HepG2 (cell line): ENCODE measurements around the gene COL4A2. TPM values are rescaled to one million over a fixed set of nuclear protein-coding genes. Genes with fewer than 3 reads are reported as not detected.

Source experiments
- ATAC-seq: fragments of 200-7000 bp; cut with Tn5 transposase; 3 replicates; pipeline ENCODE4 v1.9.1; 2020; ENCODE audit warnings: mild to moderate bottlenecking, moderate library complexity
- BruUV-seq: library from RNA; stranded (reverse); fragments of 400-500 nt; replicated peaks from 2 replicates; lab custom pipeline; 2021; lab: Mats Ljungman, UMichigan
- CTCF ChIA-PET: fragments of 300-600 bp; formaldehyde crosslinking; extraction: SDS; loops from one replicate; lab custom pipeline; 2021; ENCODE audit warnings: low total read pairs, inconsistent platforms, low intra/inter-chr PET ratio; lab: Yijun Ruan, JAX
- POLR2A ChIA-PET: fragments of 350-600 bp; sonication (Branson Sonifier 250); formaldehyde crosslinking; loops from one replicate; lab custom pipeline; 2020; ENCODE audit warnings: antibody characterized with exemption, inconsistent platforms; lab: Yijun Ruan, JAX
- DNase-seq: peaks from one replicate; pipeline ENCODE4 v3.0.0-alpha.2; 2015; ENCODE audit warnings: low spot score
- FAIRE-seq: peaks from 3 replicates; lab custom pipeline; 2011; peaks lifted over from hg19 to GRCh38; lab: Jason Lieb, UNC
- H2AFZ ChIP-seq: one replicate; pipeline ENCODE4 v1.6.1; 2011; ENCODE audit warnings: low read length, inconsistent platforms
- H3K27ac ChIP-seq: fragments of 300-600 bp; 3 replicates; pipeline ENCODE4 v1.8.0; 2011; ENCODE audit warnings: mixed run types, mild to moderate bottlenecking, mixed read lengths, low read length, inconsistent platforms; ENCODE audit not compliant: insufficient read depth; ENCODE audit errors: extremely low read length
- H3K27me3 ChIP-seq, 2 experiments: fragments of 200-600 bp in 1 of 2; 2 replicates in 1 of 2; 3 replicates in 1 of 2; pipeline versions ENCODE4 v1.6.0 to v1.8.0; 2011; ENCODE audit warnings: low read length in 2 of 2, mild to moderate bottlenecking in 2 of 2, moderate library complexity in 2 of 2, inconsistent platforms in 1 of 2; ENCODE audit not compliant: insufficient read depth in 2 of 2, control insufficient read depth in 1 of 2
- H3K36me3 ChIP-seq, 2 experiments: fragments of 200-600 bp in 1 of 2; replicated peaks in 1 of 2; 2 replicates in 1 of 2; 3 replicates in 1 of 2; pipeline versions ENCODE4 v1.5.1 to v1.8.0; 2011; ENCODE audit warnings: low read length in 2 of 2, inconsistent platforms in 1 of 2; ENCODE audit not compliant: insufficient read depth in 2 of 2, control insufficient read depth in 1 of 2
- H3K4me1 ChIP-seq: 2 replicates; pipeline ENCODE4 v1.5.1; 2012; ENCODE audit warnings: low read length, inconsistent platforms; ENCODE audit not compliant: insufficient read depth
- H3K4me2 ChIP-seq: 2 replicates; pipeline ENCODE4 v1.6.0; 2011; ENCODE audit warnings: low read depth, low read length, inconsistent platforms
- H3K4me3 ChIP-seq, 3 experiments: fragments of 200-600 bp in 1 of 3; sonication (generic), shearing (Covaris generic) in 1 of 3; replicated peaks in 1 of 3; 2 replicates each; pipeline ENCODE4 v1.5.1; 2011 to 2016; ENCODE audit warnings: low read length in 3 of 3, inconsistent platforms in 2 of 3, low read depth in 2 of 3, mild to moderate bottlenecking in 2 of 3, control low read depth in 1 of 3, mixed read lengths in 1 of 3; ENCODE audit not compliant: insufficient read depth in 1 of 3
- H3K79me2 ChIP-seq: one replicate; pipeline ENCODE4 v1.6.1; 2011; ENCODE audit warnings: low read length, inconsistent platforms; ENCODE audit not compliant: insufficient read depth
- H3K9ac ChIP-seq: 2 replicates; pipeline ENCODE4 v1.6.0; 2011; ENCODE audit warnings: mild to moderate bottlenecking, low read depth, low read length, inconsistent platforms; ENCODE audit not compliant: insufficient read depth
- H3K9me3 ChIP-seq: 2 replicates; pipeline ENCODE4 v1.5.1; 2012; ENCODE audit warnings: mild to moderate bottlenecking, low read length
- H4K20me1 ChIP-seq: 2 replicates; pipeline ENCODE4 v1.6.0; 2011; ENCODE audit warnings: inconsistent platforms, mild to moderate bottlenecking, low read length, moderate library complexity; ENCODE audit not compliant: insufficient read depth
- AHR ChIP-seq: IDR thresholded peaks from 2 replicates; pipeline ENCODE4 v1.6.1; 2018; ENCODE audit warnings: missing genetic modification reagents, missing compliant biosample characterization
- ARID3A ChIP-seq: IDR thresholded peaks from 2 replicates; pipeline ENCODE4 v1.6.1; 2012; ENCODE audit warnings: low read depth, low read length, improper control_type of control experiment
- ATF3 ChIP-seq: sonication (generic); formaldehyde crosslinking; IDR thresholded peaks from 2 replicates; pipeline ENCODE4 v1.4.0; 2020; ENCODE audit warnings: missing genetic modification reagents
- CC2D1A ChIP-seq: sonication (generic); formaldehyde crosslinking; IDR thresholded peaks from 2 replicates; pipeline ENCODE4 v1.8.1; 2023; ENCODE audit warnings: mild to moderate bottlenecking, missing genetic modification reagents
- CHCHD3 ChIP-seq: sonication (generic); formaldehyde crosslinking; IDR thresholded peaks from 2 replicates; pipeline ENCODE4 v1.8.0; 2022; ENCODE audit warnings: mild to moderate bottlenecking, missing genetic modification reagents, moderate library complexity
- JUN ChIP-seq: sonication (generic); formaldehyde crosslinking; IDR thresholded peaks from 2 replicates; pipeline ENCODE4 v1.4.0; 2020; ENCODE audit warnings: mild to moderate bottlenecking, missing genetic modification reagents
- MTA1 ChIP-seq: sonication (generic); formaldehyde crosslinking; IDR thresholded peaks from 2 replicates; pipeline ENCODE4 v1.4.0; 2020; ENCODE audit warnings: missing genetic modification reagents, mild to moderate bottlenecking, borderline replicate concordance
- PRMT3 ChIP-seq: sonication (generic); formaldehyde crosslinking; IDR thresholded peaks from 2 replicates; pipeline ENCODE4 v1.8.1; 2022; ENCODE audit warnings: low read depth, mild to moderate bottlenecking, moderate library complexity, missing genetic modification reagents, borderline replicate concordance
- SAFB2 ChIP-seq: sonication (generic); formaldehyde crosslinking; IDR thresholded peaks from 2 replicates; pipeline ENCODE4 v1.5.1; 2020; ENCODE audit warnings: missing genetic modification reagents, low read depth, mild to moderate bottlenecking, borderline replicate concordance
- ZBTB46 ChIP-seq: sonication (generic); formaldehyde crosslinking; IDR thresholded peaks from 2 replicates; pipeline ENCODE4 v1.4.0; 2020; ENCODE audit warnings: mild to moderate bottlenecking, missing genetic modification reagents, borderline replicate concordance
- ZFYVE20 ChIP-seq: sonication (generic); formaldehyde crosslinking; IDR thresholded peaks from 2 replicates; pipeline ENCODE4 v1.8.0; 2023; ENCODE audit warnings: low read depth, mild to moderate bottlenecking, moderate library complexity, missing genetic modification reagents, borderline replicate concordance
- ZNF615 ChIP-seq: sonication (generic); formaldehyde crosslinking; IDR thresholded peaks from 2 replicates; pipeline ENCODE4 v1.5.0; 2020; ENCODE audit warnings: mild to moderate bottlenecking, missing genetic modification reagents, borderline replicate concordance
- ZNF709 ChIP-seq: sonication (generic); formaldehyde crosslinking; IDR thresholded peaks from 2 replicates; pipeline ENCODE4 v1.5.0; 2020; ENCODE audit warnings: mild to moderate bottlenecking, missing genetic modification reagents
- ZNF781 ChIP-seq: sonication (generic); formaldehyde crosslinking; IDR thresholded peaks from 2 replicates; pipeline ENCODE4 v1.5.1; 2020; ENCODE audit warnings: borderline replicate concordance, mild to moderate bottlenecking, missing genetic modification reagents; ENCODE audit errors: not compliant biosample characterization
- ZSCAN30 ChIP-seq: sonication (generic); formaldehyde crosslinking; IDR thresholded peaks from 2 replicates; pipeline ENCODE4 v1.5.0; 2020; ENCODE audit warnings: mild to moderate bottlenecking, missing genetic modification reagents
- WGBS: methylation state at CpG from one replicate; pipeline ENCODE4 v1.1.6; 2017; ENCODE audit warnings: low lambda C conversion rate; 5-methylcytosine and 5-hydroxymethylcytosine counted together
- in situ Hi-C: cut with HindIII; loops from 2 replicates; pipeline ENCODE4 v1.10.0; 2017; ENCODE audit warnings: low pct_unique_long_range_greater_than_20kb; ENCODE audit not compliant: extremely low pct_ligation_motif_present
- intact Hi-C: fragments of 100-400 bp; cut with micrococcal nuclease; formaldehyde crosslinking; loops from one replicate; pipeline ENCODE4 v1.10.0; 2022; ENCODE audit not compliant: unreplicated experiment
- polyA plus RNA-seq, 8 experiments: library from polyadenylated mRNA; depleted of rRNA in 3 of 8; stranded (reverse) in 7 of 8; unstranded in 1 of 8; fragments of >200 nt; fragmentation: Illumina TruSeq in 4 of 8; extraction: Trizol in 4 of 8; gene quantifications; 2 replicates each; pipeline versions ENCODE4 v1.2.1 to v1.2.3, GENCODE V29; 2011 to 2016; ENCODE audit warnings: low read depth in 4 of 8, missing spikeins in 1 of 8, mixed read lengths in 1 of 8; ENCODE audit not compliant: insufficient read depth in 1 of 8
- total RNA-seq, 5 experiments: library from RNA; depleted of rRNA; stranded (reverse); fragments of >200 nt; fragmentation: Illumina TruSeq; extraction: Trizol; gene quantifications; 2 replicates each; pipeline ENCODE4 v1.2.3, GENCODE V29; 2016; ENCODE audit warnings: low read depth in 1 of 5
- TF ChIP-seq, protein P1 (sequence below): sonication (generic); formaldehyde crosslinking; IDR thresholded peaks from 2 replicates; pipeline ENCODE4 v1.5.1; 2020; ENCODE audit warnings: mild to moderate bottlenecking, missing genetic modification reagents

Gene COL4A2
- total and polyA plus RNA-seq, 2 of the 13 experiments (the other 11 are each of a cell fraction or from before 2014, with no cell fraction given) = 0.22 to 1.9 TPM

GRCh38 chr13:110466266-110466915 lies 159.3 kb downstream of the COL4A2 start (continued):
- no peak for TF ChIP-seq ARID3A
- TF ChIP-seq ZNF615 (CRISPR knock-in tag) = no peak
- TF ChIP-seq ZNF781 = no peak
- TF ChIP-seq ATF3 (CRISPR knock-in tag) = no peak
- no peak for TF ChIP-seq PRMT3

- H3K36me3 ChIP-seq = no peaks in the 10 kb centered on the region
- H3K4me1 ChIP-seq = no peaks in the 10 kb centered on the region
- DNase-seq (no peak), FAIRE-seq (no peak), ATAC-seq (no peak)
- no peak overlapping the region for H2AFZ ChIP-seq
- in situ Hi-C loops = no loop called here
- ChIA-PET POLR2A (no interaction called here), CTCF (no interaction called here)
- no peak overlapping the region for H3K9ac ChIP-seq
- no peaks in the 10 kb centered on the region for H3K9me3 ChIP-seq
- H3K4me2 ChIP-seq = no peak overlapping the region
- H3K4me3 ChIP-seq = no peak overlapping the region
- peaks cover 5 to 73% of the 10 kb centered on the region in 2 experiments for H3K27me3 ChIP-seq
- BruUV-seq = no TSS peak
- intact Hi-C loops = no loop called here
- H3K27ac ChIP-seq = no peak overlapping the region
- H4K20me1 ChIP-seq = no peaks in the 10 kb centered on the region
- 65% methylated on average over 2 of the region's 13 CpGs for WGBS
- no peaks in the 10 kb centered on the region for H3K79me2 ChIP-seq
- TF ChIP-seq JUN (CRISPR knock-in tag) (no peak), SAFB2 (CRISPR knock-in tag) (no peak), AHR (CRISPR knock-in tag) (no peak), CHCHD3 (CRISPR knock-in tag) (no peak), ZBTB46 (CRISPR knock-in tag) (no peak), ZFYVE20 (no peak), ZNF709 (no peak), ZSCAN30 (no peak), CC2D1A (CRISPR knock-in tag) (no peak), MTA1 (CRISPR knock-in tag) (no peak)
- TF ChIP-seq, protein P1, sequence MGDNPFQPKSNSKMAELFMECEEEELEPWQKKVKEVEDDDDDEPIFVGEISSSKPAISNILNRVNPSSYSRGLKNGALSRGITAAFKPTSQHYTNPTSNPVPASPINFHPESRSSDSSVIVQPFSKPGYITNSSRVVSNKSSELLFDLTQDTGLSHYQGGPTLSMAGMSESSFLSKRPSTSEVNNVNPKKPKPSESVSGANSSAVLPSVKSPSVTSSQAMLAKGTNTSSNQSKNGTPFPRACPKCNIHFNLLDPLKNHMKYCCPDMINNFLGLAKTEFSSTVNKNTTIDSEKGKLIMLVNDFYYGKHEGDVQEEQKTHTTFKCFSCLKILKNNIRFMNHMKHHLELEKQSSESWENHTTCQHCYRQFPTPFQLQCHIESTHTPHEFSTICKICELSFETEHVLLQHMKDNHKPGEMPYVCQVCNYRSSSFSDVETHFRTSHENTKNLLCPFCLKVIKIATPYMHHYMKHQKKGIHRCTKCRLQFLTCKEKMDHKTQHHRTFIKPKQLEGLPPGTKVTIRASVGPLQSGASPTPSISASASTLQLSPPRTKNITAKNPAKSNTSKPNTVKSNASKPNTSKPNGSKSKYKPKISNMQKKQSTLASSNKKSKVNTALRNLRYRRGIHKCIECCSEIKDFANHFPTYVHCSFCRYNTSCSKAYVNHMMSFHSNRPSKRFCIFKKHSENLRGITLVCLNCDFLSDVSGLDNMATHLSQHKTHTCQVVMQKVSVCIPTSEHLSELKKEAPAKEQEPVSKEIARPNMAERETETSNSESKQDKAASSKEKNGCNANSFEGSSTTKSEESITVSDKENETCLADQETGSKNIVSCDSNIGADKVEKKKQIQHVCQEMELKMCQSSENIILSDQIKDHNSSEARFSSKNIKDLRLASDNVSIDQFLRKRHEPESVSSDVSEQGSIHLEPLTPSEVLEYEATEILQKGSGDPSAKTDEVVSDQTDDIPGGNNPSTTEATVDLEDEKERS = no peak
Observed at GRCh38 chr13:110467516-110468110, 160.5 kb downstream of the COL4A2 start.
